ENCODE results near the gene ADGRG7. TPM values are rescaled to one million over a fixed set of nuclear protein-coding genes. Genes with fewer than 3 reads are reported as not detected.
A peak's percentile ranks its signal among the peaks of the same experiment; 100 is the strongest.

ADGRG7 gene
- total and polyA plus RNA-seq, 2 donors from 2014 or later = not detected

DNA sequence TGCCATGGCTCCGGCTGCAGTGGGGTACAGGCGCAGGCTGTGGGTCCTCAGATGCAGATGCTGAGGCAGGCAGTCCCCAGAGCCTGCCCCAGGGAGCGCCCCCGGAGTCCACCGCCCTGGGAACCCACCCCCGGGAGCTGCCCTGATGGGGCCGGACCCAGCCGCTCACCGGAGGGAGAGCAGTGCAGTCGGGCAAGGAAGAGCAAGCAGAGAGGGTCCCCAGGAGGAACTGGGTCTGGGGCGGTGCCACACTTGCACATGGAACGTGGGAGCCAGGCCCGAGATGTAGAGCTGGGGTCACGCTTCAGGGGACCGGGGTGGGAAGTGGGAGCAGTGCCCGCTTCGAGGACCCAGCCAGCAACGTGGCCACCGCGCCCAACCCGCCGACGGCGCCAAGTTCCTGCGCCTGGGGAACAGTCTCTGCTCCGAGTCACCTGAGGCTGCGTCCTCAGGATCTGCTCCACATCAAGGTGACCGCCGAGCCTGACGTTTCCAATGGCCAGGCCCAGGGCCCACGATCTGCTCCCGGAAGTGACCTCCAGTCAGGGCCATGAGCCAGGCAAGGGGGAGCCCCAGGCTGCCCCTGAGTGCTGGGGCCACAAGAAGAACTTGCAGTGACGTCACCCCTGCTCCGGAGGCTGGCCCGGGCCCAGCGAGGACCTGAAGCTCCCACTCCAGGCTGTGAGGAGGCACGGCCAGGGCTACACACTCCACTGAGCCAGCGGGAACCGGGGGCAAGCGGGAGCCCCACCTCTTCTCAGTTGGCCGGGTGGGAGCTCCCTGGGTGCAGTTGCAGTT, 72.9 kb downstream of the ADGRG7 start:
- peaks cover 0 to 4% (median 0%) of the 10 kb centered on the region in 3 donors for H3K9me3 ChIP-seq (ENCODE audit: control insufficient read depth in 2 of 3, insufficient read depth in 1 of 3, low read length in 3 of 3)
- TF ChIP-seq CTCF (IDR thresholded peaks at IDR 0.05; ENCODE audit: borderline replicate concordance, extremely low read depth, insufficient read depth) = no peak
- no peaks in the 10 kb centered on the region for H3K27me3 ChIP-seq (ENCODE audit: control insufficient read depth, insufficient read depth, low read length)
- FAIRE-seq (no peak), DNase-seq (peak in 4 of 5 donors; percentile 12 to 84 (median 27))
- intact Hi-C loops (cut with DNase I) = no loop called here
- peak overlapping the region in 1 of 3 donors; percentile 35 for H3K4me3 ChIP-seq (ENCODE audit: low read length in 3 of 3)
- no peak overlapping the region for H3K27ac ChIP-seq (ENCODE audit: low read depth in 2 of 2, low read length in 2 of 2)
- no peaks in the 10 kb centered on the region for H3K4me1 ChIP-seq (ENCODE audit: control insufficient read depth in 2 of 3, insufficient read depth in 2 of 3, low read depth in 1 of 3, low read length in 3 of 3)
- H3K9ac ChIP-seq (ENCODE audit: low read length in 3 of 3) = no peak overlapping the region
- H3K36me3 ChIP-seq (ENCODE audit: control insufficient read depth in 2 of 3, insufficient read depth in 3 of 3, low read length in 3 of 3) = no peaks in the 10 kb centered on the region

DNA sequence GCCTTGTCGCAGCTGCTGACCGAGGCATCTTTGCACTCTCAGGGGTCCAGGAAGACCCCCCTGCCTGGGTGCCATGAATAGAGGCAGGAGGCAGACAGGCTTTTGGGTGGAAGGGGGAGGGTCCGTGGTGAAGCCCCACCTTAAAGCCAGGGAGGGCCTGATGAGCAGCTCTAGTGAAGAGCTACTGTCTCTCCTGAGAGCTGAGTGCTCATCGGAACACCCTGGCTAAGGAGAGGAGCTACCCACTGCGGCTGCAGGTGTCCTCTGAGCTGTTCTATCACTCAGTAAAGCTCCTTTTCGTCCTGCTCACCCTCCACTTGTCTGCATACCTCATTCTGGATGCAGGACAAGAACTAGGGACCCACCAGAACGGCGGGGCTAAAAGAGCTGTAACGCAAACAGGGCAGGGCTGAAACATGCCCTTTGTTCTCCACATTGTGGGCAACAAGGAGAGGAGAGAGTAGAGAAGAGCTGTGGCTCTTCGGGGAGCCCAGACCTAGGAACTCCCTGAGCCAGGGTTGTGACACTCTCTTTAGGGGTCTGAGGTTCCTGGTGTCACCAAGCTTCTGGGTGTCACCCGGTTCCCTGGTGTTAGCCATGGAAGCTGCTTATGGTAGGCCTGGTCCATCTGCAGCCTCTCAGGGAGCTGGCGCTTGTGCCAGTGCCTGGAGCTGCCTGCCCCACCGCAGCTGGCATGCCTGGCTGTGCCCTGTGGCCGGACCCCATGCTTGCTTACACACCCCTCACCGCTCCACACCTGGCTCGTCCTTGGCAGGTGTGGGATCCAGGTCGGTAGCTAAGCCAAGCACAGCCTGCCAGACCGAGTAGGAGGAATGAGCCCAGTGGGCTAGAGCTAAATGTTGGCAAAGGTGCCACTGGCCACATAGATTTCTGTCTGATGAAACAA, 73.7 kb downstream of the ADGRG7 start:
- peak in 1 of 5 donors; percentile 70 for DNase-seq
- Histone ChIP-seq H3K36me3 (ENCODE audit: control insufficient read depth in 2 of 3, insufficient read depth in 3 of 3, low read length in 3 of 3) (no peaks in the 10 kb centered on the region), H3K9ac (ENCODE audit: low read length in 3 of 3) (no peak overlapping the region), H3K4me1 (ENCODE audit: control insufficient read depth in 2 of 3, insufficient read depth in 2 of 3, low read depth in 1 of 3, low read length in 3 of 3) (no peaks in the 10 kb centered on the region), H3K9me3 (ENCODE audit: control insufficient read depth in 2 of 3, insufficient read depth in 1 of 3, low read length in 3 of 3) (no peaks in the 10 kb centered on the region), H3K27ac (ENCODE audit: low read depth in 2 of 2, low read length in 2 of 2) (no peak overlapping the region), H3K27me3 (ENCODE audit: control insufficient read depth, insufficient read depth, low read length) (no peaks in the 10 kb centered on the region), H3K4me3 (ENCODE audit: low read length in 3 of 3) (no peak overlapping the region)
- intact Hi-C loops (cut with DNase I) = no loop called here
- FAIRE-seq = no peak
- no peak for TF ChIP-seq CTCF (IDR thresholded peaks at IDR 0.05; ENCODE audit: borderline replicate concordance, extremely low read depth, insufficient read depth)

DNA sequence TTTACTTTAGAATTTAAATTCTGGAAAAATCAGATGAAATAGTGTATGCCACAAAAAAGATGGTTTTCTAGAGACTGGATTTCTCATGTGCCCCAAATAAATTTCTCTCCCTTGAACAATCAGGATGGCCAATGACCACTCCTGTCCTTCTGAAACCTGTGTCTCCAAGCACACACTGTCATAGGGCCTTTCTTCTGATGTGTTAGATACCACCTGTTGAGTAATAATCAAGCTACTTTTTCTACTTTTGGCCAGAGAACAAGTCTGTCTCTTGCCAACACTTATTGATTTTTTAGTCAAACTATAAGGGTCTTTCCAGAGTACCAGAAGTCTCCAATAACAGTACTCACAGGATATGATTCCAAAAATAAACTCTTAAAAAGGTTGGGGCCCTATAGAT, 83.8 kb downstream of the ADGRG7 start:
- FAIRE-seq = no peak
- H3K36me3 ChIP-seq (ENCODE audit: control insufficient read depth in 2 of 3, insufficient read depth in 3 of 3, low read length in 3 of 3) = no peaks in the 10 kb centered on the region
- TF ChIP-seq CTCF (IDR thresholded peaks at IDR 0.05; ENCODE audit: borderline replicate concordance, extremely low read depth, insufficient read depth) = no peak
- DNase-seq = no peak
- H3K27me3 ChIP-seq (ENCODE audit: control insufficient read depth, insufficient read depth, low read length) = no peaks in the 10 kb centered on the region
- intact Hi-C loops (cut with DNase I) = no loop called here
- no peaks in the 10 kb centered on the region for H3K9me3 ChIP-seq (ENCODE audit: control insufficient read depth in 2 of 3, insufficient read depth in 1 of 3, low read length in 3 of 3)
- no peaks in the 10 kb centered on the region for H3K4me1 ChIP-seq (ENCODE audit: control insufficient read depth in 2 of 3, insufficient read depth in 2 of 3, low read depth in 1 of 3, low read length in 3 of 3)
- no peak overlapping the region for H3K27ac ChIP-seq (ENCODE audit: low read depth in 2 of 2, low read length in 2 of 2)
- no peak overlapping the region for H3K4me3 ChIP-seq (ENCODE audit: low read length in 3 of 3)
- no peak overlapping the region for H3K9ac ChIP-seq (ENCODE audit: low read length in 3 of 3)
